HepG2 (cell line): ENCODE measurements around the gene TMEM35A. TPM values are rescaled to one million over a fixed set of nuclear protein-coding genes. Genes with fewer than 3 reads are reported as not detected.

ENCODE experiments used
- ATAC-seq: fragments of 200-7000 bp; cut with Tn5 transposase; 3 replicates; pipeline ENCODE4 v1.9.1; 2020; ENCODE audit warnings: mild to moderate bottlenecking, moderate library complexity
- BruUV-seq: library from RNA; stranded (reverse); fragments of 400-500 nt; replicated peaks from 2 replicates; lab custom pipeline; 2021; lab: Mats Ljungman, UMichigan
- CTCF ChIA-PET: fragments of 300-600 bp; formaldehyde crosslinking; extraction: SDS; loops from one replicate; lab custom pipeline; 2021; ENCODE audit warnings: low total read pairs, inconsistent platforms, low intra/inter-chr PET ratio; lab: Yijun Ruan, JAX
- POLR2A ChIA-PET: fragments of 350-600 bp; sonication (Branson Sonifier 250); formaldehyde crosslinking; loops from one replicate; lab custom pipeline; 2020; ENCODE audit warnings: antibody characterized with exemption, inconsistent platforms; lab: Yijun Ruan, JAX
- DNase-seq: peaks from one replicate; pipeline ENCODE4 v3.0.0-alpha.2; 2015; ENCODE audit warnings: low spot score
- FAIRE-seq: peaks from 3 replicates; lab custom pipeline; 2011; peaks lifted over from hg19 to GRCh38; lab: Jason Lieb, UNC
- H2AFZ ChIP-seq: one replicate; pipeline ENCODE4 v1.6.1; 2011; ENCODE audit warnings: low read length, inconsistent platforms
- H3K27ac ChIP-seq: fragments of 300-600 bp; 3 replicates; pipeline ENCODE4 v1.8.0; 2011; ENCODE audit warnings: mixed run types, mild to moderate bottlenecking, mixed read lengths, low read length, inconsistent platforms; ENCODE audit not compliant: insufficient read depth; ENCODE audit errors: extremely low read length
- H3K27me3 ChIP-seq, 2 experiments: fragments of 200-600 bp in 1 of 2; 2 replicates in 1 of 2; 3 replicates in 1 of 2; pipeline versions ENCODE4 v1.6.0 to v1.8.0; 2011; ENCODE audit warnings: low read length in 2 of 2, mild to moderate bottlenecking in 2 of 2, moderate library complexity in 2 of 2, inconsistent platforms in 1 of 2; ENCODE audit not compliant: insufficient read depth in 2 of 2, control insufficient read depth in 1 of 2
- H3K36me3 ChIP-seq, 2 experiments: fragments of 200-600 bp in 1 of 2; replicated peaks in 1 of 2; 2 replicates in 1 of 2; 3 replicates in 1 of 2; pipeline versions ENCODE4 v1.5.1 to v1.8.0; 2011; ENCODE audit warnings: low read length in 2 of 2, inconsistent platforms in 1 of 2; ENCODE audit not compliant: insufficient read depth in 2 of 2, control insufficient read depth in 1 of 2
- H3K4me1 ChIP-seq: 2 replicates; pipeline ENCODE4 v1.5.1; 2012; ENCODE audit warnings: low read length, inconsistent platforms; ENCODE audit not compliant: insufficient read depth
- H3K4me2 ChIP-seq: 2 replicates; pipeline ENCODE4 v1.6.0; 2011; ENCODE audit warnings: low read depth, low read length, inconsistent platforms
- H3K4me3 ChIP-seq, 3 experiments: fragments of 200-600 bp in 1 of 3; sonication (generic), shearing (Covaris generic) in 1 of 3; replicated peaks in 1 of 3; 2 replicates each; pipeline ENCODE4 v1.5.1; 2011 to 2016; ENCODE audit warnings: low read length in 3 of 3, inconsistent platforms in 2 of 3, low read depth in 2 of 3, mild to moderate bottlenecking in 2 of 3, control low read depth in 1 of 3, mixed read lengths in 1 of 3; ENCODE audit not compliant: insufficient read depth in 1 of 3
- H3K79me2 ChIP-seq: one replicate; pipeline ENCODE4 v1.6.1; 2011; ENCODE audit warnings: low read length, inconsistent platforms; ENCODE audit not compliant: insufficient read depth
- H3K9ac ChIP-seq: 2 replicates; pipeline ENCODE4 v1.6.0; 2011; ENCODE audit warnings: mild to moderate bottlenecking, low read depth, low read length, inconsistent platforms; ENCODE audit not compliant: insufficient read depth
- H3K9me3 ChIP-seq: 2 replicates; pipeline ENCODE4 v1.5.1; 2012; ENCODE audit warnings: mild to moderate bottlenecking, low read length
- H4K20me1 ChIP-seq: 2 replicates; pipeline ENCODE4 v1.6.0; 2011; ENCODE audit warnings: inconsistent platforms, mild to moderate bottlenecking, low read length, moderate library complexity; ENCODE audit not compliant: insufficient read depth
- ATF7-NPFF ChIP-seq: sonication (generic); formaldehyde crosslinking; IDR thresholded peaks from 2 replicates; pipeline ENCODE4 v1.8.1; 2023; ENCODE audit warnings: mild to moderate bottlenecking, low read depth, missing genetic modification reagents, moderate library complexity
- DBP ChIP-seq: sonication (generic); formaldehyde crosslinking; IDR thresholded peaks from 2 replicates; pipeline ENCODE4 v1.4.0; 2020; ENCODE audit warnings: missing genetic modification reagents; ENCODE audit errors: not compliant biosample characterization
- FOXM1 ChIP-seq: sonication (generic); formaldehyde crosslinking; IDR thresholded peaks from 2 replicates; pipeline ENCODE4 v1.5.0; 2020; ENCODE audit warnings: missing genetic modification reagents
- IRX3 ChIP-seq: sonication (generic); formaldehyde crosslinking; IDR thresholded peaks from 2 replicates; pipeline ENCODE4 v1.8.1; 2023; ENCODE audit warnings: mild to moderate bottlenecking, low read depth, missing genetic modification reagents, borderline replicate concordance
- KAT8 ChIP-seq: IDR thresholded peaks from 2 replicates; pipeline ENCODE4 v1.6.1; 2016; ENCODE audit warnings: missing genetic modification reagents, missing compliant biosample characterization
- SMARCC2 ChIP-seq: fragments of 450-650 bp; IDR thresholded peaks from 2 replicates; pipeline ENCODE4 v1.6.1; 2017; ENCODE audit warnings: antibody characterized with exemption, mild to moderate bottlenecking
- SOX6 ChIP-seq, 2 experiments: fragments of 450-650 bp in 1 of 2; sonication (generic) in 1 of 2; formaldehyde crosslinking in 1 of 2; IDR thresholded peaks; 2 replicates each; pipeline versions ENCODE4 v1.4.0 to v1.6.1; 2017 to 2020; ENCODE audit warnings: antibody characterized with exemption in 1 of 2, mild to moderate bottlenecking in 1 of 2, missing genetic modification reagents in 1 of 2
- ZNF441 ChIP-seq: sonication (generic); formaldehyde crosslinking; IDR thresholded peaks from 2 replicates; pipeline ENCODE4 v1.7.0; 2021; ENCODE audit warnings: missing genetic modification reagents, borderline replicate concordance
- ZNF572 ChIP-seq: sonication (generic); formaldehyde crosslinking; IDR thresholded peaks from 2 replicates; pipeline ENCODE4 v1.5.1; 2020; ENCODE audit warnings: mild to moderate bottlenecking, missing genetic modification reagents
- ZNF770 ChIP-seq: sonication (generic); formaldehyde crosslinking; IDR thresholded peaks from 2 replicates; pipeline ENCODE4 v1.5.0; 2020; ENCODE audit warnings: mild to moderate bottlenecking, missing genetic modification reagents
- ZNF781 ChIP-seq: sonication (generic); formaldehyde crosslinking; IDR thresholded peaks from 2 replicates; pipeline ENCODE4 v1.5.1; 2020; ENCODE audit warnings: borderline replicate concordance, mild to moderate bottlenecking, missing genetic modification reagents; ENCODE audit errors: not compliant biosample characterization
- WGBS: methylation state at CpG from one replicate; pipeline ENCODE4 v1.1.6; 2017; ENCODE audit warnings: low lambda C conversion rate; 5-methylcytosine and 5-hydroxymethylcytosine counted together
- in situ Hi-C: cut with HindIII; loops from 2 replicates; pipeline ENCODE4 v1.10.0; 2017; ENCODE audit warnings: low pct_unique_long_range_greater_than_20kb; ENCODE audit not compliant: extremely low pct_ligation_motif_present
- intact Hi-C: fragments of 100-400 bp; cut with micrococcal nuclease; formaldehyde crosslinking; loops from one replicate; pipeline ENCODE4 v1.10.0; 2022; ENCODE audit not compliant: unreplicated experiment
- polyA plus RNA-seq, 8 experiments: library from polyadenylated mRNA; depleted of rRNA in 3 of 8; stranded (reverse) in 7 of 8; unstranded in 1 of 8; fragments of >200 nt; fragmentation: Illumina TruSeq in 4 of 8; extraction: Trizol in 4 of 8; gene quantifications; 2 replicates each; pipeline versions ENCODE4 v1.2.1 to v1.2.3, GENCODE V29; 2011 to 2016; ENCODE audit warnings: low read depth in 4 of 8, missing spikeins in 1 of 8, mixed read lengths in 1 of 8; ENCODE audit not compliant: insufficient read depth in 1 of 8
- total RNA-seq, 5 experiments: library from RNA; depleted of rRNA; stranded (reverse); fragments of >200 nt; fragmentation: Illumina TruSeq; extraction: Trizol; gene quantifications; 2 replicates each; pipeline ENCODE4 v1.2.3, GENCODE V29; 2016; ENCODE audit warnings: low read depth in 1 of 5

The TMEM35A gene
- total and polyA plus RNA-seq, 2 of the 13 experiments (the other 11 are each of a cell fraction or from before 2014, with no cell fraction given) = 0.03 TPM; not detected in 1

GRCh38 chrX:101071582-101071981 is 7.1 kb upstream of the TMEM35A start:
- Histone ChIP-seq H3K79me2 (no peaks in the 10 kb centered on the region), H2AFZ (no peak overlapping the region), H3K4me1 (no peaks in the 10 kb centered on the region), H3K4me3 (no peak overlapping the region), H3K27me3 (no peaks in the 10 kb centered on the region), H3K27ac (no peak overlapping the region), H3K36me3 (no peaks in the 10 kb centered on the region), H4K20me1 (no peaks in the 10 kb centered on the region), H3K4me2 (no peak overlapping the region), H3K9me3 (no peaks in the 10 kb centered on the region), H3K9ac (no peak overlapping the region)
- in situ Hi-C loops = no loop called here
- 11% methylated on average over 3 of the region's 3 CpGs for WGBS
- ChIA-PET CTCF (no interaction called here), POLR2A (no interaction called here)
- intact Hi-C loops = loop anchor here (5.0 kb wide), 1 partner anchor 334 kb away; no protein-coding TSS in a partner anchor
- no peak for ATAC-seq
- no peak for TF ChIP-seq FOXM1 (CRISPR knock-in tag)
- no peak for TF ChIP-seq ZNF572 (CRISPR knock-in tag)
- no peak for TF ChIP-seq ZNF770 (CRISPR knock-in tag)
- TF ChIP-seq SOX6 (IDR thresholded peaks at IDR 0.05) = no peak
- no peak for TF ChIP-seq SOX6 (CRISPR knock-in tag; IDR thresholded peaks at IDR 0.05)
- FAIRE-seq = no peak
- no TSS peak for BruUV-seq
- DNase-seq = no peak

DNA sequence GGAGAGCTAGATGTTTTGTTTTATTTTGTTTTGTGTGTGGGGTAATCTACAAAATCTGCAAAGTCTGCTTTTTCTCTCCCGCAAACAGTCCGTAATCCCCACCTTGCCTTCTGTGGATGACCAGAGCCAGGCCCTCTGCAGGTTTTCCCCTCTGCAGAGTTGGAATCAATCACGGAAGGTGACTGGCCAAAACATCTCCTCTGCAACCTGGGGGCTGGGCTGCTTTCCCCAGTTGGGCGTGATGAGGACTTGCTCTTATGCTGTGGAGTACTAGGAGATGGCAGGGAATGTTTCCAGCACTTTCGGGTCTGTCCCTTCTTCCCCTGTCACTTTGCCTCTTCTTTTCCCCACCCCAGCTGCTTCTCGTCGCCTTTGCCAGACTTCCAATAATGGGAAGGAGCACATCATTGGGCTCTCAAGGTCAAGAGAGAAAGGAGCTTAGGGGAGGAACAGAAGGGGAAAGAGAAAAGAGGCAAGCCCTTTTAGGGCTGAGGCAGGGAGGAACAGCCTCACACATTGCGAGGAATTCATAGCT is 1.1 kb downstream of the TMEM35A start:
- CTCF ChIA-PET = no interaction called here
- Histone ChIP-seq H3K27ac (no peak overlapping the region), H3K4me1 (no peaks in the 10 kb centered on the region), H3K9me3 (no peaks in the 10 kb centered on the region), H3K4me3 (no peak overlapping the region), H3K9ac (no peak overlapping the region), H2AFZ (no peak overlapping the region), H3K27me3 (no peaks in the 10 kb centered on the region), H4K20me1 (no peaks in the 10 kb centered on the region), H3K79me2 (no peaks in the 10 kb centered on the region), H3K36me3 (no peaks in the 10 kb centered on the region)
- ATAC-seq = no peak
- intact Hi-C loops (no loop called here), in situ Hi-C loops (no loop called here)
- DNase-seq = no peak
- WGBS = 31% methylated on average over 8 of the region's 8 CpGs
- no peak for FAIRE-seq
- POLR2A ChIA-PET = no interaction called here
- no TSS peak for BruUV-seq
- TF ChIP-seq IRX3 (CRISPR knock-in tag) (no peak), ATF7-NPFF (CRISPR knock-in tag) (no peak), KAT8 (no peak), SMARCC2 (no peak), ZNF781 (CRISPR knock-in tag) (no peak), ZNF441 (CRISPR knock-in tag) (no peak), DBP (CRISPR knock-in tag) (no peak)
- TF ChIP-seq, all 625 proteins: peak for 0
- no peak overlapping the region for H3K4me2 ChIP-seq
